ENCODE measurements around the gene ZFHX3.

The ZFHX3 gene

DNA sequence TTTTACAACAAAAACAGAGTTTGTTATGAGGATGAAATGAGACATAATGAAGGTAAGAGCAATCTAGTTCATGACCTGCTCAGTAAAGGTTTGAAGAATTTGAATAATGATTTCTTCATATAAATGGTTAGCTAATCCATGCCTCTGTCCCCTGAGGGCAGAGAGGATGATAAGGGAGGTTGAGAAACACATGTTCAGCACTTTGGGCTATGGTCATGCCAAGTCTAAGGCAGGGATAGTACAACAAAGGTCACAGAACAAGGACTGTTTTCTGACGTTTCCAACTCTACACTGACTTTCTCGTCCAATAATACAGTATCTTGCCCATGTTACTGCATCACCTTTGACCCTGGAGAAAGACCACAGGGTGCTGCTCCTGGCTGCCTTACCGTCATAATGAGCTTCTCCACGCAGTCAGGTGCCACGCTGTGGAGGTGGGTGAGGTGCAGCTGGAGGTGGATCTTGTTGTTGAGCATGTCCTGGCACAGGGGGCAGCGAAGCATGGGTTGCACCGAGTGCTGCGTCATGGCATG lies 236.7 kb downstream of the ZFHX3 start:
- DNase-seq, result no peak

DNA sequence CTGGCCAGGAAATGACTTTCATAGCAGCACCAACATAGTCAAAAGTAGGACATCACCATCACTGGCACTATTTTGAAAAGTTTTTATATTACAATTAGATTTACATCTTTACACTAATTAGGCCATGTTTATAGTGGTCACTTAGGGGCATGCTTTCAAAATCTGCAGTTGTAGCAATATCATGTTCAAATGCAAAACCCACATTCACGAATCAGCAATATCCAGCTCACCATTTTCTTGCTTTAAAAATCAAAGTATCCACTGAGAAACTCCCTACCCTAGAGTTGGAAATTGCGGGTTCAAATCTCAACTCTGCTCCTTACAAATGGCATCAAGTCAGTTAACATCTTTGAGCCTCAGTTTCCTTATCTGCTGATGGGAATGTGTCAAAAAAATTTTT lies 237.4 kb downstream of the ZFHX3 start:
- no peak for DNase-seq

DNA sequence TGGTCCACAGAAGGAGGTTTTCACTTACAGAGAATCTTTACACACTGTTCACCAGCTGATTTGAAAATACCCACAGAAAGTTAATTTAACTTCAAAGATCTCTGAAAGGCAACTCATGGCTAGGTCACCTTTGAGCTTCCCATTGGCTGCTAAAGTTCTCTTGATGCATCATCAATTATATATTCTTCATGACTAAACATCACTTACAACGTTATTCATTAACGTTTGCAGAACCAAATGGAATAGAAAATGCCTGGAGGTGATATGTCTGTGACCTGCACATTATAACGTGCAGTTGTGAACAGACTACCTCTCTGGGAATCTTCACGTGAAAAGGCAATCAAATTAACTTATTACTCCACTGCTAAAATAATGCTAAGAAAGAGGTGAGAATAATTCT lies 238.5 kb downstream of the ZFHX3 start:
- DNase-seq, result no peak

DNA sequence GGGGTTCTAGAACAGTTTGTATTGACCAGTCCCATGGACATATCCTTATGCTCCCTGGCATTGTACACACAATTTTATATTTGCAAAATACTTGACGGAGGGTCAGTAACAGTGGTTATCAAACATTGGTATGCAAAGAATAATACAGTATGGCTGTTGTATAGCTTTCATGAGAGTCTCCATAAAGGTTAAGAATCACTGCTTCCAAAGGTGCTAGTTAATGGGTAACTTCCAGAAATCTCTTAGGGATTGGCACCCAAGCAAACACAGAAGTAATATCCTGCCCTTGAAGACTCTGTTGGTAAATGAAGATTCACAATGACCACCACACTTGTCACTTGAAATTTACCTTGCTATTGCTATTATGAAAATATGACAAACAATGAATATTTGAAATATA lies 239.2 kb downstream of the ZFHX3 start:
- DNase-seq, result no peak

DNA sequence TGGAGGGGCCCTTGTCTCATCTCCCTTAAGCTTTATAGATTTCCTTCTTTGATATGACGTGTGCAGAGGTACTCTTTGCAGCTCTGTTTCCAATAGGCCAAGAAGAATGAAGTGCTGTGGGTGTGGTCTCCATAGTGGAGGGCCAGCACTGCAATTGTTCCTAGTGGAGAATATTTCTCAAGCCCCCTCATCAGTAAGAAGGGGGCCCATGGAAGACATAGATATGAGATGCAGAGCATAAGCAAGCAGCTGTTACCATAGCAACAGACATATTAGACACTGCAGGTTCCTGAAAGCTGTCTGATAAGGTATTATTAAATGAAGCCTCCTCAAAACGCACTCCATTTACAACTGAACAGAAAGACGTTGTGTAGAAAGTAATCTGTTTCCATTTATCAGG lies 240.7 kb downstream of the ZFHX3 start:
- DNase-seq, result no peak

DNA sequence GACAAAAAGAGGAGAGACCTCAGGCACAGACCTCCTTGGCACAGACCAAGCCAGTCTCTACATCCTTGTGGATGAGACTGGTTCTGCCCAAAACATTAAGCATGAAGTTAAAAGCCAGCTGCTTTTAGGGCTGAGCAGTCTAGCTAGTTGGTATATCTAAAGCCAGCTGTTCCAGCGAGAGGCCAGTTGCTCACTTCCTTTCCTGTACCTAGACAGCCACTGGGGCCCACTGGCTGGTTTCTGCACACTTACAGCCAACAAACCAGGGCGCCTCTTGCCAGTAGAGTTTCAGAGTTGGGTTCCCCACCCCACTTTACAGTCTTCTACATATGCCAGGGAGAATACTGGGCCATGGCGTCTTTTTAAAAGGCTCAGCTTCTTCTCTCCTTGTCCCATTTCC lies 242.4 kb downstream of the ZFHX3 start:
- DNase-seq, result no peak

DNA sequence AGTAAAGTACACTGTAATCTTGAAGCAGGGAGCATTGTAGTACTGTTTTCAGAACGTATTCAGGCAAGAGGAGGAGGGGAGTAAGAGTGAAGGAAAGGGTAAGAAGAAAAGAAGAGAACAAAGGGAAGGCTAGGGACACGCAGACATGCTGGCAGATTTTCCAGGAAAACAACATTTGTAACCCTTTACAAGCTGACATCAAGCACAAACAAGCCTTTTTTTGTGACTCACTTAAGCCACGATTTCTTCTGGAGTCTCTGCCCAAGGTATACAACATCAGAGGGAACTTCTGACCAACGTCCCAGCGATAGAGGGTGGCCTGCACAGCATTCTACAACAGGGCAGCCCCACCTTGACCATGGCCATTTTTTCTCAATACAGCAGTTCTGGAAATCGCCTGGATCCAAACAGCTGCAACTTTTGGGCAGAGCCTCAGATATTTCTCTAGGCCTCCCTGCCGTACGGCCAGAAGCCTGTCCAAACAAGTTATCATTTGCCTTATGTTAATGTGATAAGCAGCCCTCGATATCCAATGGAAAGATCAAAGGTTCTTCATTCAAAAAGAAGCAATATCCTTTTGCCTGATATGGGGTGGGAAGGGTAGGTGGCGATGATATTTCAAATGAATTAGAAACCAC lies 247.3 kb downstream of the ZFHX3 start:
- DNase-seq, result no peak

DNA sequence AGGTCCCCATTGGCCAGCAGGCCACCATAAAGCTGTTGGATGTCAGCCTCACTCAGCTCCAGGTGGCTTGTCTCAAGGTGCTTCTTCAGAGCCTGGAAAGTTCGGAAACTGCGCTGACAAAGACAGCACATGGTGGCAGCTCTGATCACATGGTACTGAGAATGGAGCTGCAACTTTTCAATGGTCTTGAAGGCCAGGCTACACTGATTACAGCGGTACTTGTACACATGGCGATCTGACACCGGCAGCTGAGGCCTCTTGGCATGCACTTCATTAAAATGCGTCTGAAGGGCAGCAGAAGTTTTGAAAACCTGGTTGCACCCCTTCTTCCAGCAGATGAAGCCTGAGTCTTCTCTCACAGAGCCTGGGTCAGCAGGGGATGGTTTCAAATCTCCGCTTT lies 249.7 kb downstream of the ZFHX3 start:
- no peak for DNase-seq

DNA sequence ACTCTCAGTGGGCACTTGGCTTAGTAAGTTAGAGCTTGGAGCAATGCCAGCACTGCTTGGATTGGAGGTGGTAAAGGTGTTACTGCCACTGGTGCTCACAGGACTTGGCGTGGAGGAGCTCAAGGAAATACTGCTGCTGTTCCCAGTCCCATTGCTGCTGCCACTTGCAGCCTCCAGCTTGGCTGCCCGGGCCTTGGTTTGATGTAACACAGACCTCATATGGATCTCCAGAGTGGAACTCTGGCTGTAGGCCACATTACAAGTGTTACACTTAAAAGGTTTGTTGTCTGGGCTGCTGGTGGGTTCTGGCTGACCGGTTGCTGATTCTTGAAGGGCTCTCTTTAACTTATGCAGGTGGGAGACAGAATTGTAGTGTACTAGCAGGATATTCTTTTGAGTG lies 250.3 kb downstream of the ZFHX3 start:
- no peak for DNase-seq

DNA sequence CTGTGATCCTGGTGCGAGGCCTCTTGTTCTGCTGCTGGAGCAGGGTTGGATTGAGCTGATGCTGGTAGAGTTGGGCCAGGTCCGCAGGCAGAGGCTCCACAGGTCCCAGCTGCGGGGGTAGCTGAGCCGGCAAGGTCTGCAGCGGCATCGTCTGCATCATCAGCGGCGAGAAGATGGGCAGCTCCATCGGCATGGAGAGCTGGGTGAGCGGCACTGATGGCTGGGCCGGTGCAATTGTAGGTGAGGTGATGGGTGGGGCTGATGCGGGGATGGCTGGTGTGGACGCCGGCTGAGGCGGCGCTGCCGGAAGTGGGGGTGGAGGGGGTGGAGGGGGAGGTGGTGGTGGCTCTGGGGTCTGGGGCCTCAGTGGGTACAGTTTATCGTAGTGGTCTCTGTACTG lies 251.7 kb downstream of the ZFHX3 start:
- no peak for DNase-seq

DNA sequence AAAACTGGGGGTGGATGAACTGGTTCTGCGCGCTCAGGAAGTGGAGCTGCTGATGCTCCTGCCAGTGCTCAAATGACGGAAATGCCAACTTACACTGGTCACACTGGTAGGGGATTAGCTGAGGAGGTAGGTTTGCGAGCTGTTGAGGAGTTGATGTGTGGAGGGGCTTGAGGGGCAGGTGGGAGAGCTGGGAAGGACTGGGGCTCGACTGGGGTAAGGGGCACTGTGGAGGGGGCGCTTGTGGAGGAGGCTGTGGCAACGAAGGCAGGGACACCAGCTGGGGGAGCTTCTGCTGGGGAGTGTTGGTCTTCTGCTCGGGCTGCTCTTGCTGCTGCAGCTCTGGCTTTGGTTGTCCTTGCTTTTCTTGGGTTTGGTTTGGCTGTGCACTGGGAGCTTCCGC lies 252.9 kb downstream of the ZFHX3 start:
- no peak for DNase-seq

DNA sequence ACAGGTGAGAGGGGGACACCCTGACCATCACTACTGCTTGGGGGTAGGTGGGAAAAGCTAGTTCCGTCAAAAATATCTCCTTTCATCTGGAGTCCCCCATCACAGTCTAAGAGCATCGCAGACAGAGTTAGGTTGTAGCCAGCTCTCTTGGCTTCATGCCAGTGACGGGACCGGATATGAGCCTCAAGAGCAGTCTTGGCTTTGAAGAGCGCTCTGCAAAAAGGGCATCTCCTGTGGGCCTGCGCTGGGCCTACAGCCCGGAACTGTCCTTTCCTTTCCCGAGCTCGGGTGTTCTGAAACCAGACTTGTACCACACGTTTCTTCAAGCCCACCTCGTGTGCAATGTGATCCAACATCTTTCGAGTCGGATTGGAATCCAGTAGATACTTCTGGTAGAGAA lies 253.6 kb downstream of the ZFHX3 start:
- no peak for DNase-seq

DNA sequence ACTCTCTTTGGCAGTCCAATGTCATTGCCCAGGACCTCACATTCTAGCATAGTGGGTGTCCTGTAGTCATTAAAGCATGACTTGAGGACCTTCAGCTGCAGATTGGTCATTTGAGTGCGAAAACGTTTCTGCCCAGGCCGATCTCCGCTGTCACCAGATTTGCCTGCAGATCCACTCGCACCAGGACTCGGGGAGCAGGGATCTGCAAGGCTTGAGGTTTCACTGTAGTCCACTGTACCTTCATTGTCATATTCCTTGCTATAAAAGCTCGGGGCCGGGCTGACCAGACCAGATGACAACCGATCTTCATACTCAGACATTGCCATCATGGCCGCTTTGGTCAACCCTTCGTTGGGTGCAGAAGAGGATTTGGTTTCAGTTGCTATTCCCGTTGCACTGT lies 254.2 kb downstream of the ZFHX3 start:
- DNase-seq, result no peak

DNA sequence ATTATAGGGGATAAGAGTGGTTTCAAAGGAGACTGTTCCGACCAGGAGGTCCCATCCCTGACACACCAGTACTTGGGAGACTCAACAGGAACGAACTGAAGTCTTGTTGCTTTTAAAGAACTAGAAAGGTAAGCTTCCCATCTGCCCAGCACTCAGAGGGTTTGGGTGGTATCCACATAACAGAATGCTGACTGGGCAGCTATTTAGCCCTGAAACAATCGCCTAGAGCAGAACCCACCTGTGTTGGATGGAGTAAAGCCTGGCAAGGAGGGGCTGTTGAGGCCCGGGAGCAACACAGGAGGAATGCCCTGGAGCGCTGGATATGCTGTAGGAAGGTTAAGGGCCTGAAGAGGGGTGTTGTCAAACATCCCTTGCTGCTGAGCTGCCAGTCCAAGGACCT lies 254.9 kb downstream of the ZFHX3 start:
- no peak for DNase-seq

DNA sequence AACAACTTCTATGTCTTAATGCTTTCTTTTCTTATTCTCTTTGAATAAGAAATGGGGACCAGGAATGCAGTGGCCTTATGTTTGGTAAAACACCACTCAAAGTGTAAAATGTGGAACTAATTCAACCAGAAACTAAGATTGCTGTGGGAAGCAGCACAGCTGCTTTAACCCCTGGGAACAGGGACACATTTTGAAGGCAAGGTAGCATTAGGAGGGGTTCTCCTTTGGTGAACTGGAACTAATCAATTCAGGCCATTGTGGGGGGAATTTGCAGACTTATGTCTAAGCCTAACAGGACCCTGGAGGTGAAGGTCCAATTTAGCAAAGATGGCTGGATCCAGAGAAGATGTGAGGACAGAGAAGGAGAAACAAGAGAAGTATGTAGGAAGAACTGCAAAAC lies 256.1 kb downstream of the ZFHX3 start:
- DNase-seq, result no peak

DNA sequence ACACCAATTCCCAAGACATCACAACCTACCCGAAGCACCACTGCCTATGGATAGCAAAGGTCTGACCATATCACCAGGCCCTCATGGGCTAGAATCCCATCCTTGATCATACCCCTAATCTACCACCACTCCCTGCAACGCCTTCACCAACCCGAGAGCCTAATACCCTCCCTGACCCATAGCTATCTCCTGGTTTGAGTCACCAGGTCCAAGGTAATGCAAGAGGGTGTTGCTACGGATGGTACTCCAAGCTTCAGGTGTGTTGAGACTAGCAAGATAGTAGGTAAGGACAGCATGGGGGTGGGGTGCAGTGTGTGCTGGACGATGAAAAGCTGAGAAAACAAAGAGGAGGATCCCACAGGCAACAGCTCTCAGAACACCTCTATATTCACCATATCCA lies 258.0 kb downstream of the ZFHX3 start:
- DNase-seq, result no peak

DNA sequence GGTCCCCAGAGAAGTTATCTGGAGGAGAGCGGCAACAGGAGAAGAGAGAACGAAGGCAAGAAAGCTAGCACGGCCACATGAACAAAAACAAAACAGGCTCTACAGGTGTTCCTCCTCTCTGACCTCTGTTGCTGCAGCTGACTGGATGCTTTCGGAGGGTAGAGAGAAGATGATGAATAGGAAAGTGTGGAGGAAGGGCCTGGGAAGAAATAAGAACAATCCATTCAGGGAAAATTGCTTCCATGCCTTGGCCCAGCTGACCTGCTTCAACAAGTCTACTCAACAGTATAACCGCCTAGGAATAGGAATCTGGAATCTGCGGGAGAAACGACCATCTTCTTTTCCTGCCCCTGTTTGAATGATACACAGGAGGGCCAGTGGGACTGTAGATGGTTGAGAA lies 258.5 kb downstream of the ZFHX3 start:
- no peak for DNase-seq

DNA sequence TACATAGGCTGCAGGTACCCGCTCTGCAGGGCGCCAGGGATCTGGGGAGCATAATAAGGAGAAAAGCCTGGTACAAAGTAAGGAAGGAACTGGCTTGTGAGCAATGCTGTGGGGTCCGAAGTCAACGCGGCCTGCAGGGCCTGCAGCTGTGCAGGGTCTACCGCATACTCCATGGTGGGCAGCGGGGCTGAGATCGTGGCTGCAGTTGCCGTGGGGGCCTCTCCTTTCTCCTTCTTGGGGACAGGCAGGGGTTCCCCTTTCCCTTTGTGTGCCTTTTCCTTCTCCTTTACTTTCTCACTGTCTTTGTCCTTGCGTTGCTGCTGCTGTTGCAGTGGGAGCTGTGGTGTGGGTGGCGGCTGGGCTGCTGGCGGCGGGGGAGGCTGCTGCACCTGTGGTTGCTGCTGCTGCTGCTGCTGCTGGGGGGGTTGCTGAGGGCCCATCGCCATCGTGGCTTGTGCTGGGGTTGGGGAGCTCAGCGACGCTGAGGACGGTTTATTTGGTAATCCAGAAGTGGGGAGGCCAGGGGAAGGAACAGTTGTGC lies 259.6 kb downstream of the ZFHX3 start:
- DNase-seq, result no peak

DNA sequence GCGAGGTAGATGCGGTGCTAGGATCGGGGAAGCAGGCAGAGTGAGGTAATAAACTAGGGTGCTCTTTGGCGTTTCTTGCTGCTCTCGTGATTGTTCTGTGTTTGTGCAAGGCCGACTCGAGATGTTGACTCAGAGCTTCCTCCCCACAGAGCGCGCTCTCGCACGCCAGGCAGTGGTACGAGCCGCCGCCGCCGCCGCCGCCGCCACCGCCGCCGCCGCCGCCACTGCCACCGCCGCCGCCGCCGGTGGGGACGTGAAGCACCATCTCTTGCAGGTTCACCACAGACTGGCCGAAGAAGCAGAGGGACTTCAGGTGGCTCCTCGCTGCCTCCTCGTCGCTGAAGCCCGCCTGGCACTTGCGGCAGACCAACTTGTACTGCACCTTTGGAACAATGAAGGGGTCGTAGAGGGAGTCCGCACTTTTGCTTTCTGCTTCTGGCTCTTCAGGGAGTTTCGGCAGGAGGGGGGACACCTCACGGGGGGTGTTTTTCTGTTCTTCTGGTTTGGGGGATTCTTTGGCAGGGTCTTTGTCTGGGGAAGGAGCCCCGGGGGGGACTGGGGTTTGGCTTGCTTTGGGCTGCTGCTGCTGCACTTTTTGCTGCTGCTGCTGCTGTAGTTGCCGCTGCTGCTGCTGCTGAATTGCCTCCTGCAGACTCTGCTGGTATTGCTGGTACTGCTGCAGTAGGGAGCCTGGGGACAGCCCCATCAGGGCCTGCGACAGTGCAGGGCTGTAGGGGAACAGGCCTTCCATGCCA lies 260.2 kb downstream of the ZFHX3 start:
- DNase-seq, result no peak

DNA sequence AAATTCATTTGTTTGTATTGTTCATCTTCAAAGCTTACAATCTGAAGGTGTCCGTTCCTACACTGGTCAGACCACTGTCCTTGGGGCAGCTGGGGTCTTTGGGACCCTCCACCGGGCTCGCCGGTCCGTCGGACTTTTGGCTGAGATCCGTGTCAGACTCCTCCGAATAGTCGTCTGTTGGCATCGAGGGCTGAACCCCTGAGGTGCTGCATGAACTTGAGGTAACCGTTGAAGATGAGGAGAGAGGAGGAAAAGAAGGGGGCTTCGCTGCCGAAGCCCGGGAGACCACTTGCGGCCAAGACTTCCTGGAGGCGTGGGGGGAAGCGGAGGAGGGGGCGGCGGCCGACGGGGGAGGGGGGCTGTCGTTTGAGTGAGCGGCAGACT lies 260.8 kb downstream of the ZFHX3 start:
- DNase-seq, result no peak

DNA sequence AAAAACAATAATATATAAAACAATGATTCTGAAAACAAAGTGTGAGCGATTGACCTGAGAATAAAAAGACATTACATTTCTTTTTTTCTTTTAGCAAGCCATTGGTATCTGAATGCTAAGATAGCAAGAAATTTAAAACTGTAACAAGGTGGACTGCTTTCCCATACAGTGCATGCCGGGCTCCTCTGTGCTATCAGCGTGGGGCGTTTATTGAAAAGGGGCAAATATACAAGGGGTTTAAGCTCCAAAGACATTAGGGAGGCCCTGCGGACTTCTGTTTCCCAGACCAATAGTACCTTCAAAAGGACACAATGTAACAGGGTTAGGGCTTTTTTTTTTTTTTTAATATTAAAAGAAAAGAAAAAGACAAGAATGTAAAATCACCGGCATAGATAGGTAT lies 261.3 kb downstream of the ZFHX3 start:
- no peak for DNase-seq

DNA sequence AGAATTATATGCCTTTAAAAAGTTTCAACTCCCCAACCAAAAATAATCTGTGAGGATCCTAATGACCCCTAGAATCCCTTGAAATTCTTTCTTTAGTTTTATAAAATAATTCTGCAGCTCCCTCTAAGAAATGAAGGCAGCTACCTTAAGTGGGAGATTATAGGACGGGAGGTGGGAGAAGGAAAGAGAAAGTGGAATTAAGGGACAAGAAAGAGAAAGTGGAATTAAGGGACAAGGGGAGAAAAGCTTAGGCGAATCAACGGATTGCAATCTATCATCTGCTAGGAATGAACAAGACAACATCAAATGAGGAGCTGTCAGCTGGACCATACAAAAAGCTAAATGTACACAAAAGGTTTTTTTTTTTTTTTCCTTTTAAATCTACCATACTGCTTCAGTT lies 262.0 kb downstream of the ZFHX3 start:
- no peak for DNase-seq

DNA sequence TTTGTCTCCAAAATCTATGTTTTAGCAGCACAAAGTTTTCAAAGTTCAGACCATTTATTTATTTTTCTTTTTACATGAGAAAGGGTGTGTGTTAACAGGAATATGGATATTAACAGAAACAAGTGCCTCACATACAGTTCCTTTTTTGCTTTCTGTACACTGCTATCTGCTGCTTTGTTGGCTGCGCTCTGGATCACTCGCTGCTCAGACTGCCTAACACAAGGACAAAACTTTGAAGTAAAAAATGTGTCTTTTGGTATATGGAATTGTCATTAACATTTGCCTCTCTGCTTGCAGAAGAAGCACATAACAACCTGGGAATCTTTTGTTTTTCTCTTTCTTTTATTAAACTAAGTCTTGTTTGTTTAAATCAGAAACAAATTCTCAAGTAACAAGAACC lies 262.8 kb downstream of the ZFHX3 start:
- no peak for DNase-seq

DNA sequence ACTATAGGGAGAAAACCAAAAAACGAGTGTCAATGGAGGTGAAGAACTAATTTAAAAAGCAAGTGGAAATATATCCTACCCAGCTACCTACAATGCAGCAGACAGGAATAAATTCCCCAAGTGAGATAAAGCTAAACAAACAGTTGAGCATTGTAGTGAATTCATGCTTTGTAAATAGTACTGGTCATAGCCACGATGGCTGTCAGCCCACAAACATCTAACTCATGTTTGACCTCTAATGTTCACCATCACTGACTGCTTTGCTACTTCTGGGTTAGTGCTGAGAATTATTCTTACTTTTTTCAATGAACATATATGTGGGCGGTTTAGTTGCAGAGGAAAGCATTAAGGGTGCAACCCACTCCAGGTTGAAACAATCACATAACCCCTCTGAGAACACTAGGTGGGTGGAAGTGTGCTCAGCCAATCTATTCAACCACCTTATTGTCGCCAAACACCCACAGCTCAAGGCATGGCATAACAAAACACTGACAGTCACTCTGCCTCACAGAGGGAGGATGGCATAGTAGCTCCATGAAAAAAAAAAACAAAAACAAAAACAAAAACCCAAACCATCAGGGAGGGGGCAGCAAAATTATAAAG lies 264.1 kb downstream of the ZFHX3 start:
- no peak for DNase-seq

Data from SHP77 treated with DMSO at 0.1 percent for 48 hours (cell line).